H1 (cell line): Measurements from ENCODE around the gene REELD1. TPM values are rescaled to one million over a fixed set of nuclear protein-coding genes. Genes with fewer than 3 reads are reported as not detected.

Experiments
- CBX8 ChIP-seq: fragments of 300-800, 300-1000 bp; sonication (generic); IDR thresholded peaks from 2 replicates; pipeline ENCODE4 v1.7.1; 2016; ENCODE audit warnings: low read depth, low read length, borderline replicate concordance
- polyA plus RNA-seq, 7 experiments: library from polyadenylated mRNA; depleted of rRNA in 3 of 7; stranded (reverse) in 5 of 7; unstranded in 2 of 7; fragments of >200 nt in 5 of 7; fragments of 200-250 nt in 2 of 7; gene quantifications; 1 replicate in 5 of 7; 2 replicates in 1 of 7; 4 replicates in 1 of 7; pipeline versions ENCODE4 v1.2.1 to v1.2.3, GENCODE V29; 2011 to 2013; ENCODE audit warnings: missing spikeins in 2 of 7, mixed read lengths in 2 of 7
- total RNA-seq: library from RNA; stranded (reverse); fragmentation: NEBNext Ultra II Directional; extraction: Animal tissue kit (Norgen Biotek cat#: 25700); gene quantifications from 2 replicates; pipeline ENCODE4 v1.2.1, GENCODE V29; 2021

The REELD1 gene
- total and polyA plus RNA-seq, 2 of the 8 experiments (the other 6 are each of a cell fraction or from before 2014, with no cell fraction given) = 0.03 TPM; not detected in 1

DNA sequence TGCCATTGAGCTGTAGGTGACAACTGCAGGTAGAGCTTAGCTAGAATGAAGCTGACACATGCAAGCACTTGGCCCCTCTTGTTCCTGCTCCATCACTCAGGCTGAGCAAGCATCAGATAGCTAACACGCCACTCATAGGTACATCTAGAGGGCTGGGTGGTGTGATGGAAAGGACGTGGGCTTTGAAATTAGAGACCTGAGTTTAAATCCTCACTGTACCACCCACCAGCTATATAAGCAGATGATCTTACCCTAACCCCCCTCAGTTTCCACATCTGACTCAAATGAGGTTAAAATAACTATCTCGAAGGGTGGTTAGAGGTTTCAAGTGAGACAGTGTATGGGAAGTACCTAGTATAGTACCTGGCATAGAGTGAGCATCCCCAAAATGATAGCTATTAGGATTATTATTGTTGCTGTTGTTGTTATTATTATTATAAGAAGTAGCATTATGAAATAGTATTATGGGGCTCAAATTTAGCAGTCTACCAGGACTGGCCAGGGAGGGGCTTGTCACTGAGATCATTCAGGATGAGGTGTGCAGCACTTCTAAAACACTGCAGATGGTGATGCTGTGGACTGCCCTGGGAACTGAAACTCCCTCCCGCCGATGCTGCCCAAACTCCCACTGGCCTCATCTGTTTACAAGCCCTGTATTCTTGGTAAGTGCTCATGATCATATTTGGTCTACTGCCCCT lies 59.0 kb downstream of the REELD1 start (continued):
- no peak for TF ChIP-seq CBX8
